B cell (primary cell): Measurements from ENCODE around the gene TMEM19. TPM values are rescaled to one million over a fixed set of nuclear protein-coding genes. Genes with fewer than 3 reads are reported as not detected.

Experiments used
- ATAC-seq: fragments of 200-7000 bp; cut with Tn5 transposase; one replicate; pipeline ENCODE4 v1.10.0; 2021; ENCODE audit warnings: low read depth, mild to moderate bottlenecking, moderate number of reproducible peaks, moderate library complexity
- CTCF ChIA-PET: fragments of 350-600 bp; sonication (Branson Sonifier 250); formaldehyde crosslinking; loops from one replicate; lab custom pipeline; 2021; ENCODE audit warnings: antibody characterized with exemption, inconsistent platforms; lab: Charles Lee
- POLR2A ChIA-PET: fragments of 350-600 bp; sonication (Branson Sonifier 250); formaldehyde crosslinking; loops from one replicate; lab custom pipeline; 2021; ENCODE audit warnings: antibody characterized with exemption; lab: Charles Lee
- DNase-seq: peaks from one replicate; pipeline ENCODE4 v3.0.0; 2013
- H2AFZ ChIP-seq: 2 replicates; pipeline ENCODE4 v1.6.1; 2012; ENCODE audit warnings: mild to moderate bottlenecking, low read depth, low read length; ENCODE audit not compliant: insufficient read depth, poor library complexity, severe bottlenecking
- H3K27ac ChIP-seq, 2 donors: 1 replicate in 1 of 2; 2 replicates in 1 of 2; pipeline ENCODE4 v1.5.1; 2012 to 2013; ENCODE audit warnings: low read length in 2 of 2, mild to moderate bottlenecking in 2 of 2, moderate library complexity in 1 of 2
- H3K27me3 ChIP-seq, 4 experiments: fragments of 200-600 bp in 1 of 4; sonication (generic) in 1 of 4; replicated peaks in 1 of 4; 1 replicate in 2 of 4; 2 replicates in 2 of 4; pipeline versions ENCODE4 v1.6.1 to v1.7.0; 2013 to 2016; ENCODE audit warnings: low read length in 3 of 4, mild to moderate bottlenecking in 2 of 4, mixed read lengths in 1 of 4, moderate library complexity in 1 of 4; ENCODE audit not compliant: insufficient read depth in 4 of 4, control insufficient read depth in 3 of 4; ENCODE audit errors: control extremely low read depth in 1 of 4
- H3K36me3 ChIP-seq, 2 experiments: replicated peaks in 1 of 2; 1 replicate in 1 of 2; 2 replicates in 1 of 2; pipeline versions ENCODE4 v1.6.1 to v1.7.1; 2013; ENCODE audit warnings: low read length in 1 of 2; ENCODE audit not compliant: insufficient read depth in 2 of 2, control insufficient read depth in 1 of 2; ENCODE audit errors: control extremely low read depth in 1 of 2, extremely low read depth in 1 of 2
- H3K4me1 ChIP-seq, 2 donors: fragments of 200-600 bp in 1 of 2; sonication (generic) in 1 of 2; 1 replicate in 1 of 2; 2 replicates in 1 of 2; pipeline versions ENCODE4 v1.5.1 to v1.6.1; 2013 to 2017; ENCODE audit warnings: low read length in 2 of 2; ENCODE audit not compliant: control insufficient read depth in 2 of 2, insufficient read depth in 2 of 2
- H3K4me2 ChIP-seq: replicated peaks from 2 replicates; pipeline ENCODE3; 2012; ENCODE audit warnings: mild to moderate bottlenecking, low read depth, low read length; ENCODE audit not compliant: poor library complexity, severe bottlenecking
- H3K4me3 ChIP-seq, 5 experiments: fragments of 200-600 bp in 1 of 5; sonication (generic) in 1 of 5; 1 replicate in 3 of 5; 2 replicates in 2 of 5; pipeline versions ENCODE4 v1.5.1 to v1.7.0; 2011 to 2016; ENCODE audit warnings: low read length in 4 of 5, mild to moderate bottlenecking in 4 of 5, low read depth in 2 of 5, control low read depth in 1 of 5, moderate library complexity in 1 of 5; ENCODE audit not compliant: insufficient read depth in 1 of 5; ENCODE audit errors: control extremely low read depth in 1 of 5, extremely low read depth in 1 of 5
- H3K79me2 ChIP-seq: fragments of 200-600 bp; sonication (generic); one replicate; pipeline ENCODE4 v1.6.0; 2016; ENCODE audit warnings: low read length; ENCODE audit not compliant: control insufficient read depth, insufficient read depth
- H3K9ac ChIP-seq: fragments of 200-600 bp; sonication (generic); 2 replicates; pipeline ENCODE4 v1.6.1; 2017; ENCODE audit warnings: mild to moderate bottlenecking, low read length, moderate library complexity
- H3K9me3 ChIP-seq, 3 donors: one replicate each; pipeline versions ENCODE4 v1.6.1 to v1.7.1; 2013; ENCODE audit warnings: low read length in 2 of 3; ENCODE audit not compliant: control insufficient read depth in 2 of 3, insufficient read depth in 1 of 3; ENCODE audit errors: control extremely low read depth in 1 of 3
- H4K20me1 ChIP-seq: 2 replicates; pipeline ENCODE4 v1.6.0; 2012; ENCODE audit warnings: mild to moderate bottlenecking, low read length; ENCODE audit not compliant: insufficient read depth, control insufficient read depth, poor library complexity, severe bottlenecking
- H3K27ac Mint-ChIP-seq: one replicate; pipeline ENCODE4 v1.8.0; 2021; ENCODE audit warnings: mixed read lengths
- H3K27me3 Mint-ChIP-seq: one replicate; pipeline ENCODE4 v1.8.0; 2021; ENCODE audit warnings: mixed read lengths
- H3K4me1 Mint-ChIP-seq: one replicate; pipeline ENCODE4 v1.8.0; 2021; ENCODE audit warnings: mixed read lengths
- H3K4me3 Mint-ChIP-seq: one replicate; pipeline ENCODE4 v1.8.0; 2021; ENCODE audit warnings: mixed read lengths
- H3K9me3 Mint-ChIP-seq: one replicate; pipeline ENCODE4 v1.8.0; 2022; ENCODE audit warnings: mixed read lengths; ENCODE audit not compliant: insufficient read depth
- CTCF ChIP-seq: fragments of 200-600 bp; IDR thresholded peaks from one replicate; pipeline ENCODE4 v1.8.0; 2022; ENCODE audit warnings: antibody characterized with exemption, mild to moderate bottlenecking
- EZH2 ChIP-seq: IDR thresholded peaks from 2 replicates; pipeline ENCODE4 v1.6.1; 2012; ENCODE audit warnings: borderline replicate concordance, low read depth, mild to moderate bottlenecking, moderate library complexity, low read length; ENCODE audit not compliant: insufficient read depth, poor library complexity, severe bottlenecking
- WGBS: methylation state at CpG from one replicate; pipeline ENCODE4 v1.1.5; 2013; ENCODE audit warnings: missing lambda C conversion rate; ENCODE audit not compliant: insufficient coverage; 5-methylcytosine and 5-hydroxymethylcytosine counted together
- intact Hi-C: fragments of 100-400 bp; cut with micrococcal nuclease; formaldehyde crosslinking; loops from one replicate; pipeline ENCODE4 v1.10.0; 2022
- polyA plus RNA-seq: library from polyadenylated mRNA; depleted of rRNA; stranded (reverse); fragments of >200 nt; gene quantifications from 2 replicates; pipeline ENCODE4 v1.2.3, GENCODE V29; 2012
- total RNA-seq, 2 donors: library from RNA; stranded (reverse); fragments of 120-200 nt in 1 of 2; gene quantifications; 1 replicate in 1 of 2; 2 replicates in 1 of 2; pipeline versions ENCODE4 v1.2.3 to v1.2.4, GENCODE V29; 2013 to 2022

Gene TMEM19
- total and polyA plus RNA-seq, 2 donors (not counting 1 experiment from before 2014, with no cell fraction given), result 39.4 to 53.6 TPM

GRCh38 chr12:71683633-71684032 is 2.2 kb upstream of the TMEM19 start:
- Histone ChIP-seq H3K36me3 (no peaks in the 10 kb centered on the region), H3K4me3 (no peak overlapping the region), H3K4me1 (peaks cover 31 to 34% of the 10 kb centered on the region in 2 donors), H3K4me2 (peak overlapping the region; percentile 86), H3K9ac (no peak overlapping the region), H2AFZ (peak overlapping the region; percentile 80), H4K20me1 (no peaks in the 10 kb centered on the region), H3K27me3 (no peaks in the 10 kb centered on the region), H3K79me2 (peaks cover 43% of the 10 kb centered on the region), H3K9me3 (no peaks in the 10 kb centered on the region), H3K27ac (peak overlapping the region; percentile 83 to 95)
- CTCF ChIA-PET, result interaction anchor here (1.0 to 6.1 kb wide), 5 partner anchors 18 to 96 kb away, joined by 3 to 68 read pairs (median 11); partner anchors contain the start of genes THAP2 and ZFC3H1
- TF ChIP-seq EZH2, result no peak
- TF ChIP-seq CTCF, result no peak
- POLR2A ChIA-PET, result interaction anchor here (5.7 kb wide), 1 partner anchor 20 kb away, joined by 95 read pairs; the partner anchor contains the start of genes THAP2 and ZFC3H1
- Mint-ChIP-seq H3K9me3 (no peaks in the 10 kb centered on the region), H3K27ac (no peak overlapping the region), H3K27me3 (no peaks in the 10 kb centered on the region), H3K4me3 (no peak overlapping the region), H3K4me1 (peaks cover 26% of the 10 kb centered on the region)
- no peak for ATAC-seq
- no peak for DNase-seq
- intact Hi-C loops, result no loop called here
- 90% methylated on average over 2 of the region's 5 CpGs for WGBS

GRCh38 chr12:71684081-71684480 is 1.8 kb upstream of the TMEM19 start:
- Histone ChIP-seq H3K4me3 (peak overlapping the region in 4 of 5 experiments; percentile 21 to 41 (median 34)), H3K9ac (peak overlapping the region; percentile 32), H3K79me2 (peaks cover 47% of the 10 kb centered on the region), H3K27me3 (no peaks in the 10 kb centered on the region), H3K36me3 (no peaks in the 10 kb centered on the region), H2AFZ (peak overlapping the region; percentile 80), H3K4me2 (peak overlapping the region; percentile 86), H3K4me1 (peaks cover 36 to 38% of the 10 kb centered on the region in 2 donors), H4K20me1 (no peaks in the 10 kb centered on the region), H3K9me3 (no peaks in the 10 kb centered on the region), H3K27ac (peak overlapping the region; percentile 83 to 95)
- ChIA-PET CTCF (interaction anchor here (0.8 to 6.1 kb wide), 10 partner anchors 14 to 96 kb away, joined by 3 to 68 read pairs (median 5); partner anchors contain the start of genes THAP2 and ZFC3H1), POLR2A (interaction anchor here (0.6 to 5.7 kb wide), 2 partner anchors 20 to 73 kb away, joined by 3 to 95 read pairs; partner anchors contain the start of genes THAP2 and ZFC3H1)
- H3K27ac Mint-ChIP-seq, result peak overlapping the region; percentile 59
- H3K4me3 Mint-ChIP-seq, result peak overlapping the region; percentile 50
- H3K9me3 Mint-ChIP-seq, result no peaks in the 10 kb centered on the region
- TF ChIP-seq CTCF, result no peak
- no peak for TF ChIP-seq EZH2
- no peak for ATAC-seq
- peaks cover 31% of the 10 kb centered on the region for H3K4me1 Mint-ChIP-seq
- intact Hi-C loops, result no loop called here
- DNase-seq, result peak; percentile 52
- WGBS, result no CpG with 5 or more reads among the region's 5 CpGs
- H3K27me3 Mint-ChIP-seq, result no peaks in the 10 kb centered on the region
